ENCODE results near the gene B3GAT1.

B3GAT1 gene

GRCh38 chr11:134407923-134408322 is 4.1 kb downstream of the B3GAT1 start:
- no peak for DNase-seq

DNA sequence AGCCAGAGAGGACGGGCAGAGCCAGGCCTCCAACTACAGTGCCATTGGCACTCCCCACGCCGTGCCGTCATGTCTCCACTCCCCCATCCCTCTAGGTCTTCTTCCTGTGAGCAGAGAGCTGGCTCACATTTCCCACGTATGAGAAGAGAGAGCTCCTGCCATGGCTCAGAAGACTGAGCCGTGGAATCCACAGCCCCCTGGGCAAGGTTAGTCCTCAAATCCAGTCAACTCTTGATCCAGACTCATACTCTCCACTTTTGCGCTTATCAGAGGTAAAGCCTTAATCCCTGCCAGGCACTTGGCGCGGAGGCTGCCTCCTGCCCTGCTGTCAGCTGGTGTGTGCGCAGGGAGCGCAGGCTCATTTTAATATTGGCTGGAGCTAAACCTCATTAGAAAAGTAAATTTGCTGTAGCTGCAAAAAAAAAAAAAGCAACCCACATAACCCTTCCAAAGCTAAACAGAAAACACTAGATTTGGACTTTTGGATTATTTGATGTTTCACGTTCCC is 4.7 kb downstream of the B3GAT1 start:
- no peak for DNase-seq

GRCh38 chr11:134406264-134407185 is 5.5 kb downstream of the B3GAT1 start:
- DNase-seq: no peak

DNA sequence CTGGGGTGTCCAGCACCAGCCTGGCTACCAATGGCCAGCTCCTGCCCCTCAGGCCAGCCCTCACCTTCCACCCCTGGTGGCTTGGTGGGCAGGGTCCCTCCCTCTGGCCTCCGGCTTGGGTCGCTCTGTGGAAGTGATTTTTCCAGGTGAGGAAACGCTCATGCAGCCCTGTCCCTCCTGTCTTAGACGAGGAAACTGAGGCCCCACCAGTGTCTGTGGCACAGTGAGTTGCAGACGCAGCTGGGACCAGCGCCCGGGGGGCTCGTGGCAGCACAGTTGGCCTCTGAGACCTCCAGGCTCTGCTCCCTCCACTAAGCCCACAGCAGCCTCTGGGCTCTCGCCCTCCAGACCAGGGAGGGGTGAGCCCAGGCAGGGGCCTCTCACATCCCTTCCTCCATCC is 6.2 kb downstream of the B3GAT1 start:
- DNase-seq: no peak

DNA sequence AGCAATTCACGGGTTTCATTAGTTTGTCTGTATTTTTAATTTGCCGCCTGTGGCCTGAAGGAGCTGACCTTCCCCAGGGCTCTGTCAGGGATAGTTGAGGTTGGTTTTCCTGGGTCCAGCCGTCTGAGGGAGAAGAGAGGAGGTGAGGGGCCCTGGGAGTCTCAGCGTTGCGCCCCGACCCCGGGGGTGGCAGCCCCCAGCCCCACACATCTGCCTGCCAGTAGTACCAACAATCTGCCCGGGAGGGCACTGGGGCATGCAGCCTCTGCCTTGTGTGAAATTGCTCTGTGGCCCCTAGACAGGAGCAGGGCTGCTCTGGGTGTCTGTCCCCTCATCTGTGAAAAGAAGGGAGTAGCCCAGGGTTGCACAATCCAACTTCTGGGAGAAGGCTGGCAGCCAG is 6.6 kb downstream of the B3GAT1 start:
- DNase-seq: no peak

DNA sequence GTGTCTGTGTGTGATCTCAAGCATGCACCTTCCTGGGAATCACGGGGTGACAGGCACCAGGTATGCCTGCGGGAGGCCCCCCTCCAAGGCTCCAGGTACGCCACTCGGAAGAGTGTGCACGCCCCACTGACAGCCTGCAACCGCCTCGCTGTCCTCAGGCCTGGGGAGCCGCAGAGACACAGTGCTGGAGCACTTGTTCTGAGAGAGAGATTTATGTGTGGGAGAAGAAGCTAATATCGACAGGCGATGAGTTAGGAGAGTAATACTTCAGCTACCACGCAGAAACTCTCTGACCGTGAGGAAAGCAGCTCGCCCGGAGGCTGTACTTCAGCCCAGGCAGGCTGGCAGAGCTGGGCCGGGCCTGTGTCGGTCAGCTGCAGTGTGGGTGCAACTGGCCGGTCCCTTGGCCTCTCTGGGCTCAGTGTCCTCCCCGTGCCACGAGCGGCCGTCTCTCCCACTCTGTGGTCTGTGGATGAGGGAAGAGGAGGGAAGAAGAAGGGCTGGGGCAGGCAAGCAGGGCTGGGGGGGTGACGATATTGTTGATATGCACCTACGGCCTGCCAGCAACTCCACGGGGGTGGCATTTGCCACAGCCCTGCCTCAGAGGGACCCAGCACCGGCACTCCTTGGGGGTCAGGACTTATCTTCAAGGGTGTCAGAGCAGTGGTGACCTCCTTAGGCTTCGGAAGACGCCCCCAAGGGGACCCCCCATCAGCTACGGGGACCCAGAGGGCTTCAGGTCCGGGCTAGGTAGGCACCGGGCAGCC is 7.3 kb downstream of the B3GAT1 start:
- no peak for DNase-seq

GRCh38 chr11:134402910-134403309 is 9.1 kb downstream of the B3GAT1 start:
- no peak for DNase-seq

GRCh38 chr11:134401825-134402809 is 9.9 kb downstream of the B3GAT1 start:
- no peak for DNase-seq

DNA sequence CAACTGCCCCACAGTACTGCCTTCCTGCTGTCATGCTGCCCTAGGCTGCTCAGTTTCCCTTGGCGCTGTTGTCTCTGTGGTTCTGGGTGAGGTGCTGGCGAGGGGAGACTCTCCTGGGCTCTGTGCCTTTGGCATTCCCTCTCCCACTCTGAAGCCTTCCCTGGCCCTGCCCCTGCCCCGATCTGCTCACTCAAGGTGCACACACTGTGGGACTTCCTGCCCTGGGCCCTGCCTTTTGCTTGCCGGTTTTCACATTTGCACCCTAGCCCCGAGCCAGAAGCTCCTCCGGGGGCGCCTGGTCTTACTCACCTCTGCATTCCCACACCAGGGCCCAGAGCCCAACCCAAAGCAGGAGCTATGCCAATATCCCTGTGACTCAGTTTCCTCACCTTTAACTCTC is 12.0 kb downstream of the B3GAT1 start:
- no peak for DNase-seq

GRCh38 chr11:134399293-134399654 is 12.8 kb downstream of the B3GAT1 start:
- no peak for DNase-seq

DNA sequence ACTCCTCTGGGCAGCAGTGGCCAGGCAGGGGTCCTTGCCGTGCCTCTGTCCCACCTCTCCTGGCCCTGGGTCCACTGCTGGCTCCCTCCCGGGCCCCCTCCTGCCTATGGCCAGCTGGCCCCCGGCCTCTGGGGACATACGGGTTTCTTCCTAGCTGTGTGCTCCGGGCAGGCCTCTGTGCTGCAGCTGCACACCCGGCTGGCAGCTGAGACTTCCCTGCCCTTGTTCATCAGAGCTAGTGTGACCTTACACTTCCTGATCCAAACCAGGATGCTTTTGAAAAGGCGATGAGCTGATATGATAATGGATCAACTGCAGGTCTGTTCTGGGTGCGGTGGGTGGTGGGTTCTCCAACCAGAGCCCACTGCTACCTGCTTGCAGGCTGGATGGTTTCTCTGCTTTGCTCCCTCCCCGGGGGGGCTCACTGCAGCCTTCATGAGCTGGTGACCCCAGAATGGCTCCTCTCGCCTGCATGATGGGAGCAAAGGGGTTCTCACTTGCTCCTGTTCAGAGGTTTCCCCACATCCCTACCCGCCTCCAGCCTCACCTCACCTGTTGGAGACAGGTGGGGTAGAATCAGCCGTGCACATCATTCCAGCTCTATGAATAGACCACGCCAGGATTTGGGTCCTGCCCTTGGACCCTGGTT is 13.3 kb downstream of the B3GAT1 start:
- DNase-seq: peak; percentile 24

DNA sequence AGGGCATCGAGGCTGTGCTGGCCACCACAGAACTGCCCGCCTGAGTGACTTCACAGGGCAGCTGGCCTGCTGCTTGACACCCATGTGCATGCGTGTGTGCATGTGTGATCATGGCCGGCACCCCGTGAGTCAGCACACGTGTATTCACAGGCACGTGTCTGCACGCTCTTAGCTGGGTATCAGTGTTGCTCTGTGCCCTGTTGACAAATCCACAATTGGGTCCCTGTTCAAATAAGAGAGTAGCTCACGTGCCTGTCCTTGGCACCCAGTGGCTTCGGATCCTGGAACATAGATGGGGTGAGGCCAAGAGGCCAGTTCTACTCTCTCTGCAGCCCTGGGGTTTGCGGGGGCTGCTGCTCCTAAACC is 14.0 kb downstream of the B3GAT1 start:
- no peak for DNase-seq

DNA sequence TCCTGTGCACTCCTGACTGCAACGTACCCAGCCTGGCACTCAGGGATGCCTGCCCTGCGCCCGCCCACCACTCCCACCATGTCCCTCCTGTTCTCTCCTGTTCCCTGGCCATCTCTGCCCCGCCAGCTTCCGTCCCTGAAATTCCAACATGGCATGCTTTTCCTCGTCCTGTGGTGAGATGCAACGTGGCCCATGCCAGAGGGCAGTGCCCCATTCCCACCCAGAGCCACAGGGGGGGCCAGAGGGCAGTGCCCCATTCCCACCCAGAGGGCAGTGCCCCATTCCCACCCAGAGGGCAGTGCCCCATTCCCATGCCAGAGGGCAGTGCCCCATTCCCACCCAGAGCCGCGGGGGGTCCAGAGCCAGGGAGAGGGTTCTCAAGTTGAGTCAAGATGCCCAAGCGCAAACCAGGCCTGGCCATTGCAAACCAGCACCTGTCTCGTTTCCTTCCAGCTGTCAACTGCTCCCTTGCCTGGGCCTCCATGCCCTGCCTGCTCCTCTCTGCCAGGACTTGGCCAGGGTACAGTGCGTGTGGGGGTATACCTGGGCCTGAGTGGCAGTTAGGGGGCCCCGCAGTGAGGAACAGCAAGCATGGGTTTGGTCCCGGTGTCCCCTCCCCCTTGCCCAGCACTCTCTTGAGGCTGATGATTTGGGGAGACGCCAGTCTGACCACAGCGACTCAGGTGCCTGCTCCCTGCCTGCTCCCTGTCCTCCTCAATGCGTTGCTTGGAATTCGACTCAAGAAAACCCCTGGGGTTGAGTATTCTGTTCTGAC is 14.6 kb downstream of the B3GAT1 start:
- DNase-seq: no peak

- DNase-seq: no peak
These were observed 17.0 kb downstream of the B3GAT1 start for GRCh38 chr11:134395002-134395401.

DNA sequence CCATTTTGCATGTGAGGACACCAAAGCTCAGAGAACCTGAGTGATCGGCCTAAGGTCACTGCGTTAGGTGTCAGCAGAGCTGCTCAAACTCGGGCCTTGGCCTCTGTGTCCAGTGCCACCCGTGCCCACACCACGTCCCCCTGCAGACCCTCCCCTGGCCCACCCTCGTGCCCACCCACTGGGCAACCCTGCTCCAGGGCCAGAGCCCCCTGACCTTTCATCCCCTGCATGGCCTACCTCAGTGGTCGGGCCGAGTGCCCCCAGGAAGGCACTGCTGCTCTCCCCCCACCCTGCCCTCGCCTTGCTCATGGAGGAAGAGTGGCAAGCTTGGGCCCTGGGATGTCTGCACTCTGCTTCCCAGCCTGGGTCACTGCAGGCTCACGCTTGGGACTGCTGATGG is 17.7 kb downstream of the B3GAT1 start:
- no peak for DNase-seq

GRCh38 chr11:134393638-134394037 is 18.4 kb downstream of the B3GAT1 start:
- DNase-seq: peak; percentile 83

- peak; percentile 19 for DNase-seq
These were observed 19.0 kb downstream of the B3GAT1 start for GRCh38 chr11:134392953-134393615.

DNA sequence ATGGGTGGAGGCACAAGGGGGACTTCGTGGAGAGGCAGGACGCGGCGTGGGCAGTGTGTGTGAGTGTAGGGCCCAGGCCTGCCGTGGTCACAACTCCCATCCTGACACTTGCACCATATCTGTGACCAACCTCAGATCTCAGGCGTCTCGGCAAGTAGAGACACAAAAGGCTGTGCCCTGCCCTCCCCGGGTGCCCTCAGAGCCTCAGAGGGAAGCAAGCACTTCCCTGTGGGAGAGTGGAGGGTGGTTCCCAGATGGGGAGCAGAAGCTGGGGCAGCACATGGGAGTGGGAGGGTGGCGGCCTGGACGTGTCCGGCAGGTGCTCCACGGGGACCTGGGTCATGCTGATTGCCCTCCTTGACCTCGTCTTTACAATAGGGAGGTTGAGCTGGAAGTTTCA is 20.4 kb downstream of the B3GAT1 start:
- DNase-seq: no peak

- DNase-seq: peak; percentile 13
These were observed 21.1 kb downstream of the B3GAT1 start for GRCh38 chr11:134390706-134391569.
